Neural cell (in vitro differentiated cells): ENCODE measurements around the gene LSM3. TPM values are rescaled to one million over a fixed set of nuclear protein-coding genes. Genes with fewer than 3 reads are reported as not detected.

Source experiments
- H2AFZ ChIP-seq: fragments of 200-600, 300-800 bp; sonication (generic), shearing (Covaris generic); 2 replicates; pipeline ENCODE4 v1.6.0; 2014; ENCODE audit warnings: low read depth, mild to moderate bottlenecking, antibody characterized with exemption, low read length, moderate library complexity
- H3F3A ChIP-seq: fragments of 200-600 bp; shearing (Covaris generic); 2 replicates; pipeline ENCODE4 v1.6.1; 2016; ENCODE audit warnings: mild to moderate bottlenecking, moderate library complexity, mixed read lengths, antibody characterized with exemption, low read length; ENCODE audit not compliant: insufficient read depth, poor library complexity, severe bottlenecking
- H3K27ac ChIP-seq: fragments of 200-600, 300-800 bp; sonication (generic), shearing (Covaris generic); 2 replicates; pipeline ENCODE4 v1.5.1; 2014; ENCODE audit warnings: mild to moderate bottlenecking, low read length, moderate library complexity
- H3K27me3 ChIP-seq: fragments of 300-800, 200-600 bp; sonication (generic), shearing (Covaris generic); 2 replicates; pipeline ENCODE4 v1.6.0; 2014; ENCODE audit warnings: mild to moderate bottlenecking, low read depth, low read length, moderate library complexity; ENCODE audit not compliant: insufficient read depth
- H3K36me3 ChIP-seq: fragments of 300-800, 200-600 bp; sonication (generic), shearing (Covaris generic); 2 replicates; pipeline ENCODE4 v1.5.1; 2014; ENCODE audit warnings: mild to moderate bottlenecking, antibody characterized with exemption, low read length, moderate library complexity; ENCODE audit not compliant: insufficient read depth
- H3K4me2 ChIP-seq: fragments of 300-800, 200-600 bp; sonication (generic), shearing (Covaris generic); 2 replicates; pipeline ENCODE4 v1.6.0; 2014; ENCODE audit warnings: mild to moderate bottlenecking, low read length
- H3K4me3 ChIP-seq: fragments of 300-800, 200-600 bp; sonication (generic), shearing (Covaris generic); 2 replicates; pipeline ENCODE4 v1.5.1; 2014; ENCODE audit warnings: mild to moderate bottlenecking, low read length, moderate library complexity
- H3K79me2 ChIP-seq: fragments of 200-600 bp; shearing (Covaris generic); replicated peaks from 2 replicates; pipeline ENCODE4 v1.6.0; 2014; ENCODE audit warnings: mild to moderate bottlenecking, low read length, moderate library complexity; ENCODE audit not compliant: insufficient read depth
- H3K9ac ChIP-seq: fragments of 300-800, 200-600 bp; sonication (generic), shearing (Covaris generic); 2 replicates; pipeline ENCODE4 v1.6.1; 2016; ENCODE audit warnings: mild to moderate bottlenecking, low read length, mixed read lengths
- H3K9me2 ChIP-seq: fragments of 200-600 bp; shearing (Covaris generic); 2 replicates; pipeline ENCODE4 v1.6.1; 2016; ENCODE audit warnings: mild to moderate bottlenecking, low read length, mixed read lengths; ENCODE audit not compliant: insufficient read depth
- H3K9me3 ChIP-seq: fragments of 200-600, 300-800 bp; sonication (generic), shearing (Covaris generic); 2 replicates; pipeline ENCODE4 v1.6.1; 2016; ENCODE audit warnings: mild to moderate bottlenecking, mixed run types, low read length, moderate library complexity, mixed read lengths
- H4K20me1 ChIP-seq: fragments of 200-600 bp; shearing (Covaris generic); 2 replicates; pipeline ENCODE4 v1.6.1; 2016; ENCODE audit warnings: mild to moderate bottlenecking, mixed run types; ENCODE audit not compliant: insufficient read depth
- CTCF ChIP-seq: fragments of 450-650 bp; IDR thresholded peaks from 2 replicates; pipeline ENCODE4 v1.5.1; 2014; ENCODE audit warnings: antibody characterized with exemption, mild to moderate bottlenecking, moderate library complexity; ENCODE audit not compliant: poor library complexity, severe bottlenecking
- EP300 ChIP-seq: fragments of 450-650 bp; conservative IDR thresholded peaks from 2 replicates; pipeline ENCODE4 v1.6.1; 2014; ENCODE audit warnings: antibody characterized with exemption, mild to moderate bottlenecking, moderate library complexity; ENCODE audit not compliant: poor library complexity, severe bottlenecking
- EZH2 ChIP-seq: fragments of 200-600, 300-800 bp; shearing (Covaris generic), sonication (generic); IDR thresholded peaks from 2 replicates; pipeline ENCODE4 v1.6.1; 2014; ENCODE audit warnings: antibody characterized with exemption, low read length, borderline replicate concordance, mild to moderate bottlenecking; ENCODE audit not compliant: insufficient read depth, poor library complexity, severe bottlenecking
- MXI1 ChIP-seq: fragments of 450-650 bp; conservative IDR thresholded peaks from 2 replicates; pipeline ENCODE4 v1.6.1; 2014; ENCODE audit warnings: antibody characterized with exemption, mild to moderate bottlenecking; ENCODE audit not compliant: poor library complexity, severe bottlenecking
- POLR2AphosphoS5 ChIP-seq: IDR thresholded peaks from 2 replicates; pipeline ENCODE4 v1.6.1; 2012
- RAD21 ChIP-seq: fragments of 450-650 bp; conservative IDR thresholded peaks from 2 replicates; pipeline ENCODE4 v1.6.1; 2014; ENCODE audit warnings: antibody characterized with exemption, mild to moderate bottlenecking, moderate library complexity
- REST ChIP-seq: IDR thresholded peaks from 2 replicates; pipeline ENCODE4 v1.6.1; 2012; ENCODE audit warnings: borderline replicate concordance
- SMC3 ChIP-seq: fragments of 450-650 bp; conservative IDR thresholded peaks from 2 replicates; pipeline ENCODE4 v1.6.1; 2014; ENCODE audit warnings: antibody characterized with exemption, mild to moderate bottlenecking, moderate library complexity; ENCODE audit not compliant: poor library complexity
- TAF1 ChIP-seq: IDR thresholded peaks from 2 replicates; pipeline ENCODE4 v1.6.1; 2012; ENCODE audit warnings: low read depth
- polyA plus RNA-seq: library from polyadenylated mRNA; depleted of rRNA; stranded (reverse); fragments of >200 nt; gene quantifications from 2 replicates; pipeline ENCODE4 v1.2.3, GENCODE V29; 2014

LSM3 gene
- polyA plus RNA-seq, 1 donor from 2014 or later: 29.6 TPM

- Histone ChIP-seq H3K4me3 (no peak overlapping the region), H3K9me2 (no peaks in the 10 kb centered on the region), H3K4me2 (no peak overlapping the region), H3F3A (no peaks in the 10 kb centered on the region), H3K9ac (no peak overlapping the region), H4K20me1 (no peaks in the 10 kb centered on the region), H3K9me3 (peaks cover 3% of the 10 kb centered on the region), H3K79me2 (no peaks in the 10 kb centered on the region), H3K27me3 (no peaks in the 10 kb centered on the region), H2AFZ (no peak overlapping the region), H3K27ac (no peak overlapping the region), H3K36me3 (peaks cover 43% of the 10 kb centered on the region)
- TF ChIP-seq REST (no peak), RAD21 (no peak), SMC3 (no peak), EP300 (no peak), TAF1 (no peak), MXI1 (no peak), POLR2AphosphoS5 (no peak), EZH2 (no peak), CTCF (no peak)
These were observed 19.2 kb upstream of the LSM3 start for GRCh38 chr3:14159426-14159825.

- Histone ChIP-seq H3K79me2 (no peaks in the 10 kb centered on the region), H3F3A (no peaks in the 10 kb centered on the region), H3K4me3 (no peak overlapping the region), H3K9ac (no peak overlapping the region), H3K9me2 (no peaks in the 10 kb centered on the region), H3K27me3 (no peaks in the 10 kb centered on the region), H3K4me2 (no peak overlapping the region), H3K27ac (no peak overlapping the region), H2AFZ (no peak overlapping the region), H3K9me3 (peaks cover 3% of the 10 kb centered on the region), H3K36me3 (peaks cover 43% of the 10 kb centered on the region), H4K20me1 (no peaks in the 10 kb centered on the region)
- TF ChIP-seq TAF1: no peak
These were observed 17.3 kb upstream of the LSM3 start for GRCh38 chr3:14161282-14161681.

GRCh38 chr3:14162178-14162577 lies 16.4 kb upstream of the LSM3 start:
- no peaks in the 10 kb centered on the region for H3K79me2 ChIP-seq
- H3K9me2 ChIP-seq: no peaks in the 10 kb centered on the region
- no peak overlapping the region for H3K4me2 ChIP-seq
- no peaks in the 10 kb centered on the region for H4K20me1 ChIP-seq
- TF ChIP-seq REST (no peak), EP300 (no peak), RAD21 (no peak), POLR2AphosphoS5 (no peak), TAF1 (no peak), MXI1 (no peak), CTCF (no peak), EZH2 (no peak), SMC3 (no peak)
- H3K27ac ChIP-seq: no peak overlapping the region
- no peaks in the 10 kb centered on the region for H3F3A ChIP-seq
- H2AFZ ChIP-seq: no peak overlapping the region
- H3K36me3 ChIP-seq: peaks cover 43% of the 10 kb centered on the region
- H3K27me3 ChIP-seq: no peaks in the 10 kb centered on the region
- peaks cover 3% of the 10 kb centered on the region for H3K9me3 ChIP-seq
- no peak overlapping the region for H3K9ac ChIP-seq
- H3K4me3 ChIP-seq: no peak overlapping the region
